Neural progenitor cell (in vitro differentiated cells): ENCODE results near the gene ZNF511. TPM values are rescaled to one million over a fixed set of nuclear protein-coding genes. Genes with fewer than 3 reads are reported as not detected.
A peak's percentile ranks its signal among the peaks of the same experiment; 100 is the strongest.

Experiments
- DNase-seq: peaks from one replicate; pipeline ENCODE4 v3.0.0-alpha.2; 2016; ENCODE audit warnings: low spot score
- H2AFZ ChIP-seq: fragments of 200-600 bp; sonication (generic); replicated peaks from 2 replicates; pipeline ENCODE4 v1.6.1; 2016; ENCODE audit warnings: antibody characterized with exemption
- H3F3A ChIP-seq: fragments of 200-600 bp; sonication (generic); 2 replicates; pipeline ENCODE4 v1.6.1; 2016; ENCODE audit warnings: antibody characterized with exemption, low read depth
- H3K27ac ChIP-seq: fragments of 200-600 bp; sonication (generic); 2 replicates; pipeline ENCODE4 v1.5.1; 2016; ENCODE audit warnings: mild to moderate bottlenecking
- H3K27me3 ChIP-seq: fragments of 200-600 bp; sonication (generic); 2 replicates; pipeline ENCODE4 v1.6.1; 2016; ENCODE audit warnings: mild to moderate bottlenecking, moderate library complexity
- H3K36me3 ChIP-seq: fragments of 200-600 bp; sonication (generic); 2 replicates; pipeline ENCODE4 v1.5.1; 2016
- H3K4me1 ChIP-seq: fragments of 200-600 bp; sonication (generic); 2 replicates; pipeline ENCODE4 v1.6.1; 2016; ENCODE audit warnings: mixed run types
- H3K4me2 ChIP-seq: fragments of 200-600 bp; sonication (generic); 2 replicates; pipeline ENCODE4 v1.6.1; 2016
- H3K4me3 ChIP-seq: fragments of 200-600 bp; sonication (generic); 2 replicates; pipeline ENCODE4 v1.5.1; 2016
- H3K79me2 ChIP-seq: fragments of 200-600 bp; sonication (generic); 2 replicates; pipeline ENCODE4 v1.6.1; 2016; ENCODE audit warnings: low read depth
- H3K9ac ChIP-seq: fragments of 200-600 bp; sonication (generic); 2 replicates; pipeline ENCODE4 v1.6.1; 2016
- H3K9me3 ChIP-seq: fragments of 200-600 bp; sonication (generic); 2 replicates; pipeline ENCODE4 v1.5.1; 2016; ENCODE audit warnings: low read depth
- H4K20me1 ChIP-seq: fragments of 200-600 bp; sonication (generic); 2 replicates; pipeline ENCODE4 v1.6.1; 2016; ENCODE audit warnings: low read depth
- H3K27ac Mint-ChIP-seq: 3 replicates; pipeline ENCODE4 v1.8.0; 2021; ENCODE audit warnings: mixed read lengths
- H3K27me3 Mint-ChIP-seq: 2 replicates; pipeline ENCODE4 v1.8.0; 2022; ENCODE audit warnings: low read depth, mild to moderate bottlenecking, inconsistent platforms, moderate library complexity, mixed read lengths; ENCODE audit not compliant: insufficient read depth
- H3K36me3 Mint-ChIP-seq: 3 replicates; pipeline ENCODE4 v1.8.0; 2021; ENCODE audit warnings: mixed read lengths
- H3K4me1 Mint-ChIP-seq: 3 replicates; pipeline ENCODE4 v1.8.0; 2021; ENCODE audit warnings: mixed read lengths
- H3K4me3 Mint-ChIP-seq: 3 replicates; pipeline ENCODE4 v1.8.0; 2021; ENCODE audit warnings: mild to moderate bottlenecking, moderate library complexity, mixed read lengths
- H3K9me3 Mint-ChIP-seq: 3 replicates; pipeline ENCODE4 v1.8.0; 2020; ENCODE audit warnings: mixed read lengths
- EZH2 ChIP-seq: fragments of 200-600 bp; sonication (generic); IDR thresholded peaks from 2 replicates; pipeline ENCODE4 v1.6.1; 2017; ENCODE audit warnings: antibody characterized with exemption, mild to moderate bottlenecking, moderate library complexity
- EZH2phosphoT487 ChIP-seq: fragments of 200-600 bp; sonication (generic); IDR thresholded peaks from 2 replicates; pipeline ENCODE4 v1.6.1; 2017; ENCODE audit warnings: antibody characterized with exemption
- total RNA-seq: library from RNA; depleted of rRNA; stranded (reverse); fragments of >200 nt; gene quantifications from 2 replicates; pipeline ENCODE4 v1.2.3, GENCODE V29; 2015; ENCODE audit warnings: low replicate concordance
- TF ChIP-seq, protein P1 (sequence below): fragments of 200-600 bp; sonication (generic); IDR thresholded peaks from 2 replicates; pipeline ENCODE4 v1.5.1; 2017; ENCODE audit warnings: antibody characterized with exemption, mild to moderate bottlenecking

ZNF511 gene
- total RNA-seq, 1 donor from 2014 or later, result 44.4 TPM

DNA sequence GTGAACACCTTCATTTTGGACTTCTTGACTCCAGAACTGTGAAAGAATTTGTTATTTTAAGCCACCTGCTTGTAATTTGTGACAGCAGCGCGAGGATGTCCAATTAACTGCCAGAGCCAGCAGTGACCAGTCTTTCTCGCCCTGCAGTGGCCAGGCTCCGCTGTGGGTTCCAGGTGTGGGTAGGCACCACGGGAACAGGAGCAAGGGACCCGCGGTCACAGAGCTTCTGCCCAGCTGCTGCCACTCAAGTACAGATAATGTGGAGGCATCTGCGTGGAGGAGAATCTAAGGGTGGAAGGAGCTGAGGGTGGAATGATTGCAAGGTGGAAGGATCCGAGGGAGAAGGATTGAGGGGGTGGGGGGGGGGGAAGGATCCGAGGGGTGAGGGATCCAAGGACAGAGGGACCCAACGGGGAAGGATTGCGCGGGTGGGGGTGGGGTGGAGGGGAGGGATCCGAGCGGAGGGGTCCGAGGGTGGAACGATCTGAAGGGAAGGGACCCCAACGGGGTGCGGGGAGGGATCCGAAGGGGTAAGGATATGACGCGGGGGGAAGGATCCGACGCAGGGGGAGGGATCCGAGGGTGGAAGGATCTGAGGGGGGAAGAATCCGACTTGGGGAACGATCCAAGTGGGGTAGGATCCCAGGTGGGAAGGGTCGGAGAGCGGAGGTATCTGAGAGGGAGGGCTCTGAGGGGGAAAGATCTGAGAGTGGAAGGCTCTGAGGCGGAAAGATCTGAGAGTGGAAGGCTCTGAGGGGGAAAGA, 24.4 kb downstream of the ZNF511 start:
- Histone ChIP-seq H3K9me3 (no peaks in the 10 kb centered on the region), H3K27me3 (peaks cover 95% of the 10 kb centered on the region), H3K27ac (no peak overlapping the region), H3K9ac (no peak overlapping the region), H3K36me3 (no peaks in the 10 kb centered on the region), H3K79me2 (no peaks in the 10 kb centered on the region), H3F3A (peaks cover 4% of the 10 kb centered on the region), H4K20me1 (peaks cover 6% of the 10 kb centered on the region), H3K4me2 (no peak overlapping the region), H3K4me3 (no peak overlapping the region), H3K4me1 (peaks cover 16% of the 10 kb centered on the region), H2AFZ (no peak overlapping the region)
- peaks cover 6% of the 10 kb centered on the region for H3K4me1 Mint-ChIP-seq
- TF ChIP-seq EZH2phosphoT487 (no peak), EZH2 (no peak)
- TF ChIP-seq, protein P1, sequence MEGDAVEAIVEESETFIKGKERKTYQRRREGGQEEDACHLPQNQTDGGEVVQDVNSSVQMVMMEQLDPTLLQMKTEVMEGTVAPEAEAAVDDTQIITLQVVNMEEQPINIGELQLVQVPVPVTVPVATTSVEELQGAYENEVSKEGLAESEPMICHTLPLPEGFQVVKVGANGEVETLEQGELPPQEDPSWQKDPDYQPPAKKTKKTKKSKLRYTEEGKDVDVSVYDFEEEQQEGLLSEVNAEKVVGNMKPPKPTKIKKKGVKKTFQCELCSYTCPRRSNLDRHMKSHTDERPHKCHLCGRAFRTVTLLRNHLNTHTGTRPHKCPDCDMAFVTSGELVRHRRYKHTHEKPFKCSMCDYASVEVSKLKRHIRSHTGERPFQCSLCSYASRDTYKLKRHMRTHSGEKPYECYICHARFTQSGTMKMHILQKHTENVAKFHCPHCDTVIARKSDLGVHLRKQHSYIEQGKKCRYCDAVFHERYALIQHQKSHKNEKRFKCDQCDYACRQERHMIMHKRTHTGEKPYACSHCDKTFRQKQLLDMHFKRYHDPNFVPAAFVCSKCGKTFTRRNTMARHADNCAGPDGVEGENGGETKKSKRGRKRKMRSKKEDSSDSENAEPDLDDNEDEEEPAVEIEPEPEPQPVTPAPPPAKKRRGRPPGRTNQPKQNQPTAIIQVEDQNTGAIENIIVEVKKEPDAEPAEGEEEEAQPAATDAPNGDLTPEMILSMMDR, result no peak
- H3K9me3 Mint-ChIP-seq, result peaks cover 24% of the 10 kb centered on the region
- H3K27ac Mint-ChIP-seq, result no peak overlapping the region
- peaks cover 39% of the 10 kb centered on the region for H3K27me3 Mint-ChIP-seq
- H3K4me3 Mint-ChIP-seq, result peak overlapping the region; percentile 46
- H3K36me3 Mint-ChIP-seq, result peaks cover 2% of the 10 kb centered on the region
- no peak for DNase-seq

DNA sequence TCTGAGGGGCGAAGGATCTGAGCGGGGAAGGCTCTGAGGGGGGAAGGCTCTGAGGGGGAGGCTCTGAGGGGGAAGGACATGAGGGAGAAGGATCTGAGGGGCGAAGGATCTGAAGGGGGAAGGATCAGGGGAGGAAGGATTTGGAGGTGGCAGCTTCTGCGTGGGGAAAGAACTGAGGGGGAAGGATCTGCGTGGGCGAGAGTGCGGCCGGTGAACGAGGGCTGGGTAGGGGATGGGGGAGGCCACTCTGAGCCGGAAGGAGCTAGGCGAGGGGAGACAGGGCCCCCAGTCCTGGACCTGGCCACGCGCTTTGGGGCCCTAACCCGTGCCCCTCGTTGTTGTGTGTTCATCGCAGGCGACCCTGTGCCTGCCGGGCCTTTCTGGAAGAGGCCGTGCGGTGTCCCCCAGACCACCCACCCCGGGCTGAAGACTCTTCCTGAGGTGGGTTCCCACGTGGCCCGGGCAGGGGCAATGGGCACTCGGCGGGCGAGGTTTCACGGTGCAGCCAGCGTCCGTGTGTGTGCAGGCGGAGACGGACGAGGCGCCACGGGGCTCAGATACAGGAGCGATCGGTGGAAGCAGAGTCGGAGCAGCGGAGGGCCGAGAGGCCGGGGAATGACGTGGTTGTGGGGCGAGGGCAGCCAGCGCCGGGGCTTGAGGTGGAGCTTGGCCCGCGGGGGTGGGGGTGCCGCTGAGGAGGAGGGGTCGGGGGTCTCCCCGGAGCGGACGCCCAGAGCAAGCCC, 26.0 kb downstream of the ZNF511 start:
- DNase-seq, result peak; percentile 52
- peaks cover 36% of the 10 kb centered on the region for H3K27me3 Mint-ChIP-seq
- peak overlapping the region; percentile 81 for H3K4me3 Mint-ChIP-seq
- no peaks in the 10 kb centered on the region for H3K9me3 ChIP-seq
- peaks cover 2% of the 10 kb centered on the region for H3K36me3 Mint-ChIP-seq
- H3K27ac Mint-ChIP-seq, result no peak overlapping the region
- peak overlapping the region; percentile 13 for H2AFZ ChIP-seq
- no peak overlapping the region for H3K27ac ChIP-seq
- H3K4me1 Mint-ChIP-seq, result peaks cover under 1% of the 10 kb centered on the region
- peak overlapping the region; percentile 43 for H3K4me3 ChIP-seq
- peaks cover 10% of the 10 kb centered on the region for H3K4me1 ChIP-seq
- H4K20me1 ChIP-seq, result peaks cover 6% of the 10 kb centered on the region
- H3K4me2 ChIP-seq, result peak overlapping the region; percentile 75
- no peaks in the 10 kb centered on the region for H3K79me2 ChIP-seq
- H3K9ac ChIP-seq, result no peak overlapping the region
- TF ChIP-seq EZH2, result peak; percentile 83
- TF ChIP-seq, protein P1, result no peak
- peaks cover 4% of the 10 kb centered on the region for H3F3A ChIP-seq
- peaks cover 92% of the 10 kb centered on the region for H3K27me3 ChIP-seq
- peaks cover 24% of the 10 kb centered on the region for H3K9me3 Mint-ChIP-seq
- H3K36me3 ChIP-seq, result no peaks in the 10 kb centered on the region

DNA sequence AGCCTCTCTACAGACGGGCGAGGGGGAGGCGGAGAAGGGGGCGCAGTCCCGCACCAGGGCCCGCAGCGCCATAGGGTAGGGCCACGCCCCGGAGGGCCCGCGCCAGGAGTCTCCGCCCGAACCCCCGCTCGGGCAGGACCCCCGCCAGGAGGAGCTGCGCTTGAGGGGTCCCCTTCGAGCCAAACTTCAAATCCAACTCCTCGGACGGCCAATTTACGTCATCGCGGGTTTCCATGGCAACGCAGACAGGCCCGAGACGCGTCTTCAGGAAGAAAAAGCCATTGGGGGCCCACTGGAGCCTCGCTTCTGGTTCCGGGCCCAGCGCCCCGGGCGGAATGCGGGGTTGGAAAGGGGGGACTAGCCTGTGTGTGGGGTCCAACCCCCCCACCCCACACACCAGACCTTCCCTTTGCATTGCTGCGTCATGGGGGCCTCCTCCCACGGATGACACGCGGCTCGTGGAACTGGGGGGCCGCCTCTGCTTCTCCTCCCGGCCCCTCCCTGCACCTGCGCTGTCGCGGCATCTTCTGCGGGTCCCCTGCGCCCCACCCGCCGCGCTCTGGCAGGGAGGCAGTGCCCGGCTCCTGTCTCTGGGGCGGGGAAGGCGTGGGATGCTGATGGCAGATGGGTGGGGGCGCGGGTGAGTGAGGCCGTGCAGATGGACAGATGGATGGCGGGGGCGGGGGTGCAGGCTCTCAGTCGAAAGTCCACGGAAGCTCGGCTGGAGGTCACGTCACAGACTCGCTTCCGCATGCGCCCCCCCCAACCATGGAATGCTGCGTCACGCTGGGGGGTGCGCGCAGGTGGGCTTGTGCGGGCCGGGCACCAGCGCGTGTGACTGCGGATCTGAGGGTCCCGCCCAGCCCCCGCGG, 26.8 kb downstream of the ZNF511 start:
- no peaks in the 10 kb centered on the region for H3K9me3 ChIP-seq
- no peaks in the 10 kb centered on the region for H3K79me2 ChIP-seq
- no peak overlapping the region for H3K27ac ChIP-seq
- H3K4me2 ChIP-seq, result peak overlapping the region; percentile 75
- peaks cover 94% of the 10 kb centered on the region for H3K27me3 ChIP-seq
- H3K4me1 ChIP-seq, result peaks cover 10% of the 10 kb centered on the region
- H3K4me3 Mint-ChIP-seq, result peak overlapping the region; percentile 42
- H4K20me1 ChIP-seq, result peaks cover 6% of the 10 kb centered on the region
- TF ChIP-seq, protein P1, result no peak
- peak; percentile 75 for TF ChIP-seq EZH2
- H3K36me3 Mint-ChIP-seq, result peaks cover 2% of the 10 kb centered on the region
- no peaks in the 10 kb centered on the region for H3K36me3 ChIP-seq
- H3K27me3 Mint-ChIP-seq, result peaks cover 36% of the 10 kb centered on the region
- no peak overlapping the region for H3K27ac Mint-ChIP-seq
- H3K9me3 Mint-ChIP-seq, result peaks cover 24% of the 10 kb centered on the region
- H3K4me3 ChIP-seq, result peak overlapping the region; percentile 43
- peak; percentile 84 for DNase-seq
- peak overlapping the region; percentile 13 for H2AFZ ChIP-seq
- H3K9ac ChIP-seq, result no peak overlapping the region
- H3F3A ChIP-seq, result peaks cover 4% of the 10 kb centered on the region
- no peaks in the 10 kb centered on the region for H3K4me1 Mint-ChIP-seq
